ENCODE results near the gene ZNF608.
A peak's percentile ranks its signal among the peaks of the same experiment; 100 is the strongest.

The ZNF608 gene

DNA sequence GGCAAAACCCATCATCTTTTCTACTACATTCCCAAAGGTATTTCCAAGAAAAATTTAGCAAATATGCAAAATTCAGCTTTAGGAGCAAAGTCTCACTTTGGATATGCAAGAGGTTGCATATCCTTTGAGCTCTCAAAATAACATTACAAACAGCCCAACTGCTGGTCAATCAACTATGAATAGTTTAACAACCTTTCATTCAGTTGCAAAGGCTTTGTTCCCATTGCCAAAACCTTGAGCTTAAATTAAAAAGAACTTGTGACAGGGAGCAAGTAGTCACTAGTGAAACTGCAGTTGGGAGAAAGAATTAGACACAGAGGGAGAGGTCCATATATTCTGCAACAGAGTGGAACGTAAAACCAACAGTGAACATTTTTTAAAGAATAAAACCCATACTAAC, 8.8 kb downstream of the ZNF608 start:
- DNase-seq, result no peak

DNA sequence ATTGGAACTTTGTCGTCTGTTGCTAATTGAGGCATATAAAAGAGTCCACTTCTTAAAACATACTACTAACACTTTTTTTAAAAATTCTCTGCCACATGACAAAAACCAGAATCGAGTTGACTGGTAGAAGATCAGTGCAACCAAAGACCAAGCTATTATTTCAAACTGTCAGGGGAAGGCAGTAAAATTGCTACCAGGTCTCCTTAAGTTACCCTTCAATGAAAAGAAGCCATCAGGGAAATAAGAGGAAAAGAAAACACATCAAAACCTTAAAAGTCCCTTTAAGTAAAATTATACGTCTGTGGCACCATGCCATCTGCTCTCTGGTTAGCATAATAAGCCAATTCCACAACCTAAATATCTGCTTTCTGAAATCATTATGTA, 9.6 kb downstream of the ZNF608 start:
- no peak for DNase-seq

DNA sequence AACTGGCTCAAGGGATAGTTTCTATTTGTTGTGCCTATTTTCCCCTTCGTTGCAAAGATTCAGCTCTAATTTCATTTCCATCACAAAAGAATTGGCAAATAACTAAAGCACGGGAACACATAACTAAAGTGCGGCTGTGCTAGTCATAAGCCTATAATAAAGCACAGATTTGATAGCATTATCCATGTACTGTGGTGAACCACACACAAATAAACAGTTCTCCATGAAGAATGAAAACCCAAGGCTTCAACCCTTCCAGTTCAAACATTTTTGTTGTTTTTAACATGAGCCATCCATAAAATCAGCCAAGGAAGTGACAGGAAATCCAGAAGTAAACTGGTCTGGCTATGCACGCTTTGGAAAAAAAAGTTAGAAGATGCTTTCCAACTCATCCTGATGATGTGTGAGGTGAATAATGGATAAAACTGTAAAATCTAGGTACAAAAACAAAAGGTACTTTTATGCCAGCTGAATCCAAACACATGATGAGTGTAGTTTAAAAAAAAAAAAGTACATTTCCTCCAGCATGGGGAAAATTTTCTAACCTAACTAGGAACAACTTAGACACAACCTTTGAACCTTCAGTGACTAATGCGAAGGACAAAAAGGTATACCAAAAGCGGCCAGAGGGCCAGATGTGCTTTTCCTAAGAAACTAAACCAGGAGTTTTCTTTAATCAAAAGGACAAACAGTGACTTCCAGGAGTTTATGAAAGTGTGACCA, 10.2 kb downstream of the ZNF608 start:
- no peak for DNase-seq

DNA sequence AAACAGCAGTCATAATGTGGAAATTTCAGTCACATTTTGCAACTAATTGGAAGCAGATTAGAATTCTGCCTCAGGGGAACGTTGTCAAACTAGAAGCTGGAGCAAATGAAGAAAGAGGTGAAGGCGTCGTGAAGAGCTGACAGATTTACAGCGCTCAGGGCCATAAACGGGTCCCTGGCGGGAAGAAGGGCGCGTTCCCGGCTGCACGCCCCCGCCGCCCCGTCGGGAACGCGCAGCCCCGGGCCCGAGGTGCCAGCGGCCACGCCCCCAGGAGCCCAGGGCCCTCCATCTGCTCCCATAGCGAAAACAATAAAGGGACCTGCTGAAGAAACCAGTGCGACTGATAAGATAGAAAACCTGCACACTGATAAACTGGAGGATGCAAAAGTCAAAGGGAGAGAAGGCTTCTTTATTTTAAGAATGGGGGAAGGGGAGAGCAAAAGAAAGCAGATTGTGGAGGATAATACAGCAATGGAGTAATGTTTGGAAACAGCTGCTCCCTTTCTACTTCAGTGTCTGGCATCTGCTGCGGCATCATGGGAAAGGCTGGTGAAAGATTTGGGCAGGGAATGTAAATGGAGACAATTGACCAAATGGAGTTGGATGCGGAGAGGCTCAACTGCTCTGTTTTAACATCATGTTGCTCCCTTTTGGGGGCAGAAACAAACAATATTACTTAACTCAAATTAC, 11.1 kb downstream of the ZNF608 start:
- peak; percentile 88 for DNase-seq

DNA sequence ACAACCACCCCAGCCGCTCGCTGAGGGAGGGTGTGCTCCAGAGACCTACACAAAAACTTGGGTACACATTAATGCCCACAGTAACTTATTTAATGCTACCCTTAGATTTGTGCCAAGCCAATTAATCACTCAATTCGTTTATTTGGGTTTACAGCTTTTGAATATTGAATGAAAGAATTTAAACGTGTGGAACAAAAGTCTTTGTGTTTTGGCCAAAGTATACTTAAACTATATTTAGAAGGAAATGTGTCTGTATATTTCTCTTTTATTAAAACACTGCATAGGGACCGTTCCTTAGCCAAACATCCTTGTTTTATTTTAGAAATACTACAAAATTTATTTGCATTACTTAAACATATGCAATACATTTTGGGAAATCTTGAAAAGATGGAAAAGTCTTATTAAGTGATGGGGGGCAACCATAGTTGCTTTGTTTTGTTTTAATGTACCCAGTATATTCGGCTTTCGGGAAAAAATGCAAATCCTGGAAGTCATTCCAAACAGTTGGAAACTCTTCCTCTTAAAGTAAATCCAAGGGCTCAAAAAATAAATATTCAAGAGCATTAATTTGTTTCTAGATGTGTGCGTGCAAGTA, 11.8 kb downstream of the ZNF608 start:
- DNase-seq, result no peak

DNA sequence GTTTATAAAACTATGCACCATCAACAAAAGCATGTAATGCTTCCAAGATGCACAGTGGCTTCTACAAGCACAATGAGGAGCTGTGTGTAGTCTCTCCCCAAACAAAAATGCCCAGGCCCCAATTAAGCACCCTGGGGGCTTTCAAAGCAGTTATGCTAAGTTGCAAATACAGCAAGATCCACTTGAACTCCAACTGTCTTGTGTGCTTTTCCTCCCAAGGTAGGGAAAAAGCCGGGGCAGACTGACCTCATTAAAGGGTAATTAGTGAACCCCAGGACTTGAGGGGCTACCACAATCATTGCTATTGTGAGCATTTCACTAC, 13.1 kb downstream of the ZNF608 start:
- DNase-seq, result no peak

DNA sequence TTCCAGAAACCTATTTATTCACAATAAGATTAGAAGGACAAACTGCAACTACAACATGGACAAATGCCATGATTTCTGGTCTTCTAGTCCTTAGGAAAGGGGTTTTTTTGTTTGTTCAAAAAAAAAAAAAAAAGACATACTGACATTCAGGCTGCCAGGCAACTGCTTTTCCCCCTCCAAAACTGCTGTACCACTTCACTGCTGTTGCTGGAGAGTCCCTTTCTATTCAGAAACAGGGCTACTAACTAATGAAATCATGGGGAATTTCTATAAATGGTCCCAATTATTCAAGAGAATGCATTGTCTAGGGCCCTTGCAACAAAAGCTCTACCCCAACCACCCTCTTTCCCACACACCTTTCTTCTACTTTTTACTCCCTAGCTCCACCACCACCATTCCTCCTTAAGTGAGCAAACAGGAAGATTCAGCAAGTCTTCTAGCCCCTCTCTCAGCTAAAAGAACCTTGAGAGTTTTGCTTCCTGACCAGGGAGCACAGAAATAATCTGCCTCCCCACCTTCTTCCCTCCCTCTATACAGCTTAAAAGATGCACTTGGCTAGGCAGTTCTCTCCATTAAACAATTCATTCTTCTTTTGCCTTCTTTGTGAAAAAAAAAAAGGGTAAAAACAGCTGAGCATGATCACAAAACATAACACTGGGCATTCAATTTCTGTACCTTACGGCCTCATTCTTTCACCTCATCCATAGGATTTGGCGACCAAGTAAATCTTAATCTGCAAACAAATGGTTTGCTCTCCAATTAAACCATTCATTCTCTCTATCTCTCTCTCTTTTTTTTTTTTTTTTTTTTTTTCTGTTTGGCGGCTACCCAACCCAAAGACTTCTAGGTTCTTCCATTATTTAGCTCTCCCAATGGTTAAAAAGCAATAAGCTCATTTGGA, 13.8 kb downstream of the ZNF608 start:
- DNase-seq, result no peak

DNA sequence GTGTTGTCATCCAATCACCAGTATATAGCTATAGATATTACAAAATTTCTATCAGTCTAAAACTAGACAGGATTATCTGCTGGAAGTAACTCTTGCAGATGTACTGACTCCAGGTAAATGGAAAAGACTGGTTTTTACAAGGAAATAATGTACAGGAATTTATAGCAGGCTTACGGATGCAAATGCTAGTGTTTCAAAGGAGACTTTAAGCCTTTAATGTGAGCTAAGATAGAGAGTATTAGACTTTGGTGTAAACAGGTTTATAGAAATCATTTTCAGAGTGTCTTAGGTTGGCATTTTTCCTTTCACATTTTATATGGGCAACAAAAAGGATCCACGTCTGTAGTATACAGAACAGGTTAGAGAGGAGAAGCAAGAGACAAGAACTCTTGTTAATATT, 16.1 kb downstream of the ZNF608 start:
- no peak for DNase-seq

DNA sequence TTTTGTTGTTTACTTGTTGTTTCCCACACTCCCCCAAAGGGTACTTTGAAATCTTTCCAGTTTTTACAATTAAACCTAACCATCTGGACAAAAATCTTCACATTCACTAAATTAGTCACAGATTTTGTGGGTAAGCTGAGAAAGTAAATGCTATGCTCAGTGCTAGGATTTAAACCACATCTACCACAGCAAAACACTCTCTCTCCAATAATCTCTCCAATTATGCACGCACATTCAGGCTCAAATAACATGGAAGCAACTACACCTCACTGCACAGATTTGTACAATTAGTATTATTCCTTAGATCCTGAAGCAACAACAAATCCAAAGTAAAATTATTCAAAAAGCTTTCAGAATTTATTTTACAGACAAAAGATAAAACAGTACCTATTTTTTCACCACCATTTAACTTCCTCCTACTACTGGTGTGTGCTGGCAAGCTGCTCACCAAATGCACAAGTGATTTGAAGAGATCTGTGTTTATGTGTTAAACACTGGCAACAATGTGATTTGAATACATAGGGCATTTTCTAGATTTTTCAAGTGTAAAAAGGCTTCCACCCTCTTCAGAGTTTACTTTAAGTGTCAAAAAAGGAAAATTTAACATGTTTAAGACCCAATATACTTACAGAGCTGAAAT, 16.6 kb downstream of the ZNF608 start:
- peak; percentile 53 for DNase-seq

DNA sequence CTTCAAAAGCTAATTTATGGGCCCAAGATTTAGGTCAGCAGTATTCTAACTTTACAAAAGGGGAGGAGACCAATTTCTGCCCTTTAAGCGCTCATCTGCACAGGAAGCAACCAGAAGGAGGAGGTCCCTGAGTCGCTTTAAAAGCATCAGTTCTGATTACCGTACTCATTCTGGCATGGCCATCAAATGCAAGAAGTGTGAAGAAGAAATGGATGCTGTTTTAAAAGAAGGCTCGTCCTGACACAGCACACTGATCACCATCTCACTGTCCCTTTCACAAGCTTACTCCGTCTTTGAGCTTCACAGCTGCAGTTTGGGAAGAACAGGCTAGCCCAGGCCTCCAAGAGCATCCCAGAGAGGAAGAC, 17.5 kb downstream of the ZNF608 start:
- DNase-seq, result no peak

DNA sequence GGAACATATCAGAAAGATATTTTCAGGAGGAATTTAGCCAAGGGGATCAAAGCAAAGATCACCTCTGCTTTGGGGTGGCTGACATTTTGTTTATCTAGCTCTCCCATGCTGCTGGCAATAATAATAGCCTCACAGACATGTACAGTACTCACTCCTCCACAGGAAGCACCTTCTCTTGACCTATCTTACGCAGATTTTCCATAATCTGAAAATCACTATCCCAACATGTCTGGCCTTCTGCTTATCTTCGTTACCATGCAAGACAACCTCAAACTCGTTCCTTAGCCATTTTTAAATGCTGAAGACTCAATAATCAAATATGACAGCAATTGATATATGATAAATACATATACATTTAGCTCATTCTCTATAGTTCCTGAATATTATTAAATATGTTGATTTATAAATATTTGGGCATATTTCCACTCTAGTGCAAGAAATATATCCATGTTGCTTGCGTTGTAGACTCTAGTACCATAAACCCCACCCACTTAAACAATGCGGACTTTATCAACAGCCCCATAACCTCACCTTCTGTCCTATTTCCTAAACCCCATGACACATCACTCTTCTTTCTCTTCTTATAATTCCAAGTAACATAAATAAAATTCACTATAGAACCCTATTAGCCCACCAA, 18.0 kb downstream of the ZNF608 start:
- DNase-seq, result no peak

DNA sequence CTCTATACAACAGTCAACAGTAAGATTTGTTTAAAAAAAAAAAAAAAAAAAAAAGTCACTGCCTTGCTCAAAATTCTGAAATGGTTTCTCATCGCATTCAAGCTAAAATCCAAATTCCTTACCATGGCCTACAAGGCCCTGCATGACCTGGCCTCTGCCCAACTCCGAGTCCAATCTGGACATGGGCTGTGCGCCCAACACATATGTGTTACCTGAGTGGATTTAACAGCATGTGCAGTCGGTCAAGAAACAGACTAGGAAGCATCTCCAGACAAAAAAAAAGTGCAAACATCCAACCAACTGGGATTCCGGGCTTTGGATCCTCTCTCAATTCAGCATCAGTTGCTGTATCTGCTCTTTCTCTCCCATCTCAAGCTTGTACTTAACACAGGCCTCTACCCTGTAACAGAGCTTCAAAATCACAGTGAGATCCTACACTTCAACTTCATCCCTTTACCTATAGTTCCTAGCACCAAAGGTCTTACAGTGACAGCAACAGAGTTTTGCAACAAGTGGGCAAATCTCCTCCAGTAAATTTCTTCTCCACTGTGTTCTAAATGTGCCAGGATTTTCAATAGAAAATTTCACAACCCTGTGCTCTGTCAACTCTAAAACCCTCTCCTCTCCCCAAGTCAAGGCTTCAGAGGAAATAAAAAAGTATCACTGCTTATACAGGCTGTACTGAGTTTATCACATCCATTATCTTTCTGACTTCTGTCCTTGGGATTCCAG, 19.6 kb downstream of the ZNF608 start:
- no peak for DNase-seq

DNA sequence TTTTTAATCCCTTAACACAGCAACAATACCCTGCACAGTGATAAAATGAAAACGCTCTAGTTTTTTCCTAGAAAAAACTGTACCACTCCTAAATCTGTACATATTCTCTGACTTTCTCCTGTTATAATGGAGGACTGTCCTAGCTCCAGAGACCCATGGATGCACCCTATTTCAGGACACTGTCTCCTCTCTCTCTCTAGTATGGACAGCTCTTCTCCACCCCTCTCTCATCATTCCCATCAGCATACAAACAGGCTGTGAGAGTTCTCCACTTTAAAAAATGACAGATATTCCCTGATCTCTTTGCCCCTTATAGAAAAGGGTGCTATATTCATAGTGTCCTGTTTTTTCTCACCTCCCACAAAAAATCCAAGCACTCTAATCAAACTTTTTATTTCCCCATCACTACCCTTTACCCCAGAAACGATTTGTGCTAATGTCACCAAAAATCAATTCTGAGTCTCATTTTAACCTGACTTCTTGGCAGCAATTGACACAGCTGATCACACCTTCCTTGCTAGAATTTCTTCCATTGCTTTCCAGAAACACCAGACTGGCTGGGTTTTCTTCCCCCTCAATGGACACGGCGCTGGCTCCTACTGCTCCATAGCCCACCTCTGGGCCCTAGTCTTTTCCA, 20.7 kb downstream of the ZNF608 start:
- no peak for DNase-seq

DNA sequence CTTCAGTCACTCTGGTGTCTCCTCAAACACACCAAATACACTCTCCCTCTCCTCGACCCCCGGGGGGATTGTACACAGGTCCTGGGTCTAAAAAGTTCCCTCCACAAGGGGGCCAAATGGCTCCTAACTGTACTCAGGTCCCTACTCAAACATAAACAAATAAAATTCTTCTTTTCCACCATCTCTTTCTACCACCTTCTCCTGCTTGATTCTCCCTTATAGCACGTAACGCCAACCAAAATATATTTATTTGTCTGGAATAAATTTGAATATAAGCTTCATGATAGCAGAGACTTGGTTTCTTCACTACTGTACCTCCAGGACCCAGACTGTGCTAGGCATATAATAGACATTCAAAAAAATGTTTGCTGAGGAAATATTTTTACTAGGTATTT, 21.4 kb downstream of the ZNF608 start:
- no peak for DNase-seq

DNA sequence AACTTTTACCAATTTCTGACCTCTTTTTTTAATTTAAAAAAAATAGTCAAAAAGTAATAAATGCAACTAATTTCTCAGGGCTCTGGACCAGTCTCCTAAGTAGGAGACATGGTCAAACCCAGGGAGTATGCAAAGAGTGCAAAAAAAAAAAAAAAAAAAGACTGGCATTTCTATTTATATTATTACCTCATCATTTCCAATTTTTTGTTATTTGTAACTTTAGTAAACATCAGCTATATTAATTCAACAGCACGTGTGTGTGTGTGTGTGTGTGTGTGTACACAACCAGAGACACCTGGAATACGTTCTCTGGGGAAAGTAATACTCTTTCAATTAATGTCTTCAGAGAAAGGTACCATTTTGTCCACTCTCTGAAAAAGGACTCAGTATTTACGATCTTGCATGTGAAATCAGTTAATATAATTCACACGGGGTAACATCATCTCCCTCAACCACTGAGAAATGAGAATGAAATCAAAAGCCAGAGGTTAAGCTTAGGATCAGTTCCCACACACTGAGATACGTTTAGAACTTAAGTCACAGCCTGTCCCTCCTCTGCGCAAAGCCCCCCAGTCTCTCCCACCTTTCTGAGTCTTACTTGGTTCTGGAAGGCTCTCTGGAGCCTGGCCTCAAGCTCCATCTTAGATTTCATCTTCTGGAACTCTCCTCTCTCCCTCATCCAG, 21.9 kb downstream of the ZNF608 start:
- no peak for DNase-seq

DNA sequence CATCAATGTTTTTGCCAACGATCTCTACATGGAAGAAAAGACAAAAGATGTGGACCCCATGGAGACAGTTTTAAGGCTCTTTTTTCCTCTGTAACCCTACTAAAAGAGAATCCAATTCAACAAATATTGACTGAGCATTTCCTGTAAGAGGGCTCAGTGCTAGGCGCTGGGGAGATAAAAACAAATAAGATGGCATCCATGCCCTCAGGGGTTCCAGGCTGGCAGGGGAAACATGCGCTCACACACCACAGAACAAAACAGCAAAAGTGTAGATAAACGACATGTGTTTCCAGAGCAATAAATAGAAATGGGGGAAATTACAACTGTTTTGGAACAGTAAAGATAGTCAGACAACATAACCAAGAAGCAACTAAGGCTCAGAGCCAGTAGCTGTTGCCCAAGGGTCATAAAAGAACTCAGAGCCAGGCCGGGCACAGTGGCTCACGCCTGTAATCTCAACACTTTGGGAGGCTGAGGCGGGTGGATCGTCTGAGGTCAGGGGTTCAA, 25.2 kb downstream of the ZNF608 start:
- DNase-seq, result no peak

DNA sequence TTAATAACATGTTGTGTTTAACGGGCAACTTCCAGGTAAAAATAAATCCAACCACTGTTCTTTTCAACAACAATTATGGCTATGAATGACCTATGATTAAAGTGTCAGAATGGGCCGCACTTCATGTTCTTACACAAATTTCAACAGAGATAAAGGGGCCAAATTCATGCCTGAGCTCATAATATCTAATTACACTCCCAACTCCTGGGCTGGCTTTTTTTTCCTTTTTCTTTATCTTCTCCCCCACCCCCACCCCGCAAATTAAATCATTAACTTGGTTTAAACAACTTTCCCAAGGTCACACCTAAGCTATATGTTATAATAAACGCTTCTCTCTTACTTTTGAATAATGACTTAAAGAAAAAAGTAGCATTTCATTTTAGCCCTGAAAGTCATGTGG, 25.8 kb downstream of the ZNF608 start:
- no peak for DNase-seq

DNA sequence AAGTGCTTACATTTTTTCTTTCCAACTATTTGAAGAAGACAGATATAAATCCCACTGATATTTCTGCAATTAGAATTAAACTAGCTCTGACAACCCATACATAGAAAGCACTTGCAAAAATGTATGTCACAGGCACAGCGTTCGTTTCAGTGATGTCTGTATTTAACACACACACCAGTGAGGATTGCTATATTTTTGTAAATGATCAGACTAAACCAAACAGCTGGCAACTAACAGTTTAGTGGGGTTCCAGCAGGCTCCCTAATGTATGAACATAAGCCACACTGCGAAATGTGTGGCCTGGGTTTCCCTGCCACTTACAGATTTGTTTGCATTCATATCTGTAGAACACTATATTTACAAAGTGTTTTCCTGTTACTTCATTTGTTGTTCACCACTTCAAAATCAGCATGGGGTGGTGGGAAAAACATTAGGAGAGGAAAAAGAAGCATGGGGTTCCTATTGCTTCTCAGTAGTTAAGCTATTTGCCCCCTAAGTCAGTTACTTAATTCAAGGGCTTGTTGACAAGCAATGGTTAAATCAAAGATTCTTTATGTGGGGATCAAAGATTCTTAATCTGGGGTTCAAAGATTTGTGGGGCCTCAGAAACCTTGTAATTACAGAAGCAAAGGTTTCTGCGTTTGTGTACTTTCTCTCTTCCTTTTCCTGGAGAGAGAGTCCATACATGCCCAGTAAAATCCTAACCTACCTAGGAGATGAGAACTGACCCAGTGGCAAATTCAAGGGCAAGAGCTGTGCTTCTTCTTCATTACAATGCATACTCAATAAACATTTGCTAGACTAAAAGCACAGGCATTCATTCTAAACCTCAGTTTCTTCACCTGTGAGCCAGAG, 27.1 kb downstream of the ZNF608 start:
- no peak for DNase-seq

DNA sequence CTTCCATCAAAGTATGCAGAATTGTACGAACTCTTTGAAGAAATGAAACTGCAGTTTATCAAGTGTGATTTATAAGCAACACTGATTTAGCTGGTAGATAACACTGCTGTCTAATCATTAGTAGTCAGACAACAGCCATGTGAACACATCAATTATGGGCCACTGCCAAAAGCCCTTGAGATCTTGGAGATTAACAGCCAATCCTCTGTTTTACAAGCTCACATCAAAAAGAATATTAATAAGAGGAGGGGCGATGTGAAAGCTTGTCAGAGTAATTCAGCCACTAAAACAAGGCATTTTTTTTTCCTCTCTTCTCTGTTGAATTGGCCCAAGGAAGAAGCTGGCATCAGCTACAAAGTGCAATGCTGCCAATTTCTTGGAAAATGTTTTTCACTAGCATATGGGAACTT, 28.1 kb downstream of the ZNF608 start:
- peak; percentile 59 for DNase-seq

DNA sequence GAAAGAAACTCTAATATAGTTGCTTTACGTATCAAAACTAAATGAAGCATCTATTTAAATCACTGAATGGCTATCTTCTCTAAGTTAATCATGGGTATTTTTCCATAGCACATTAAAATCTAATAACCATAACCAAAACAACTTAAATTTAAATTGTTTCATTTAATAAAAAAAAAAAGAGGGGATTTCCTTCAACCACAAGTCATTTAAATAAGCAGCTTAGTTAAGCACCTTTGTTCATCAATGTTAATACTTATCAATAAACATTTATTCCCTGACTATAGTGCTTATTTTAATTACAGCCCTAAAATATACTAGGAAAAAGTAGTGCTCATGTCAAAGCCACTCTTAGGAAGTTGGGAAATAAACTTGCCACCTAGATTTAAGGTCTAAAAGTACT, 30.3 kb downstream of the ZNF608 start:
- DNase-seq, result no peak
